HTR-8/SVneo (cell line): ENCODE measurements around the gene NTHL1.

Experiments
- DNase-seq: peaks from one replicate; pipeline ENCODE4 v3.0.0; 2011; ENCODE audit warnings: low spot score, mixed read lengths; ENCODE audit not compliant: insufficient read length
- FAIRE-seq: peaks from 2 replicates; lab custom pipeline; 2011; peaks lifted over from hg19 to GRCh38; lab: Jason Lieb, UNC

The NTHL1 gene

GRCh38 chr16:2084895-2085625 is 37.4 kb upstream of the NTHL1 start:
- DNase-seq (no peak), FAIRE-seq (no peak)

GRCh38 chr16:2083876-2084780 is 36.5 kb upstream of the NTHL1 start:
- DNase-seq (no peak), FAIRE-seq (no peak)

- no peak for FAIRE-seq
- DNase-seq: no peak
Measured at GRCh38 chr16:2083409-2083808, 35.8 kb upstream of the NTHL1 start.

GRCh38 chr16:2082983-2083364 is 35.3 kb upstream of the NTHL1 start:
- FAIRE-seq: no peak
- DNase-seq: no peak

GRCh38 chr16:2082171-2082982 is 34.7 kb upstream of the NTHL1 start:
- FAIRE-seq (no peak), DNase-seq (no peak)

- no peak for FAIRE-seq
Measured at GRCh38 chr16:2081201-2082084, 33.8 kb upstream of the NTHL1 start.

GRCh38 chr16:2079991-2080390 is 32.4 kb upstream of the NTHL1 start:
- DNase-seq: no peak
- FAIRE-seq: no peak

More at GRCh38 chr16:2081201-2082084, 33.8 kb upstream of the NTHL1 start:
- no peak for DNase-seq

- FAIRE-seq: no peak
- no peak for DNase-seq
Measured at GRCh38 chr16:2079311-2079800, 31.7 kb upstream of the NTHL1 start.

GRCh38 chr16:2078691-2079090 is 31.1 kb upstream of the NTHL1 start:
- FAIRE-seq: no peak
- no peak for DNase-seq

- DNase-seq: no peak
- FAIRE-seq: no peak
Measured at GRCh38 chr16:2078096-2078495, 30.5 kb upstream of the NTHL1 start.

GRCh38 chr16:2077696-2078095 is 30.1 kb upstream of the NTHL1 start:
- FAIRE-seq (no peak), DNase-seq (no peak)

GRCh38 chr16:2077016-2077415 is 29.4 kb upstream of the NTHL1 start:
- FAIRE-seq (no peak), DNase-seq (no peak)

GRCh38 chr16:2076072-2076865 is 28.6 kb upstream of the NTHL1 start:
- DNase-seq: no peak
- no peak for FAIRE-seq

- no peak for FAIRE-seq
- no peak for DNase-seq
Measured at GRCh38 chr16:2075631-2076030, 28.0 kb upstream of the NTHL1 start.

- FAIRE-seq (no peak), DNase-seq (no peak)
Measured at GRCh38 chr16:2074071-2074470, 26.4 kb upstream of the NTHL1 start.

GRCh38 chr16:2072926-2073325 is 25.3 kb upstream of the NTHL1 start:
- FAIRE-seq: no peak

GRCh38 chr16:2071454-2072202 is 24.0 kb upstream of the NTHL1 start:
- no peak for DNase-seq
- FAIRE-seq: no peak

More at GRCh38 chr16:2072926-2073325, 25.3 kb upstream of the NTHL1 start:
- DNase-seq: no peak
